ENCODE measurements around the gene MAGEA1.
"Not testable (repeated sequence)": the region's sequence is repeated elsewhere in the genome, so short reads cannot be mapped to it uniquely, and the experiment has no call there.

MAGEA1 gene

GRCh38 chrX:153179131-153179530 lies at the start of gene MAGEA1:
MAGEA1 (plus strand) TSS chrX:153179284; CDS start chrX:153182390, 3,106 bp downstream.
- TF ChIP-seq FOXA1 (IDR thresholded peaks at IDR 0.05) (no peak), CTBP1 (IDR thresholded peaks at IDR 0.05; ENCODE audit: borderline replicate concordance) (no peak), ARNT (IDR thresholded peaks at IDR 0.05) (no peak), ZNF384 (IDR thresholded peaks at IDR 0.05) (no peak), PKNOX1 (IDR thresholded peaks at IDR 0.05) (no peak), TARDBP (IDR thresholded peaks at IDR 0.05) (no peak), FOXK2 (IDR thresholded peaks at IDR 0.05) (no peak), SP1 (IDR thresholded peaks at IDR 0.05) (no peak), LEF1 (IDR thresholded peaks at IDR 0.05; ENCODE audit: borderline replicate concordance) (no peak), ELF4 (IDR thresholded peaks at IDR 0.05) (no peak), L3MBTL2 (conservative IDR thresholded peaks at IDR 0.05) (no peak), HDGF (IDR thresholded peaks at IDR 0.05; ENCODE audit: borderline replicate concordance) (no peak), NFRKB (IDR thresholded peaks at IDR 0.05) (no peak), BHLHE40 (IDR thresholded peaks at IDR 0.05; ENCODE audit: borderline replicate concordance) (no peak), SUZ12 (IDR thresholded peaks at IDR 0.05) (no peak), FOXM1 (IDR thresholded peaks at IDR 0.05; ENCODE audit: borderline replicate concordance) (no peak)
- ChIA-PET CTCF (no interaction called here), POLR2A (no interaction called here)
- no peak for DNase-seq (ENCODE audit: extremely low spot score)

GRCh38 chrX:153132924-153133323 lies 46.2 kb upstream of the MAGEA1 start:
- POLR2A ChIA-PET = not testable (repeated sequence)

GRCh38 chrX:153139074-153139473 lies 40.0 kb upstream of the MAGEA1 start:
- DNase-seq (ENCODE audit: extremely low spot score); CTCF ChIA-PET; POLR2A ChIA-PET: not testable (repeated sequence)

More at GRCh38 chrX:153132924-153133323, 46.2 kb upstream of the MAGEA1 start:
- CTCF ChIA-PET; DNase-seq (ENCODE audit: extremely low spot score): not testable (repeated sequence)

GRCh38 chrX:153146288-153146687 lies 32.8 kb upstream of the MAGEA1 start:
- DNase-seq (ENCODE audit: extremely low spot score); CTCF ChIA-PET; POLR2A ChIA-PET: not testable (repeated sequence)

GRCh38 chrX:153153516-153153915 lies 25.6 kb upstream of the MAGEA1 start:
- no peak for TF ChIP-seq SUZ12 (IDR thresholded peaks at IDR 0.05)
- TF ChIP-seq ARNT (IDR thresholded peaks at IDR 0.05) = no peak
- no peak for TF ChIP-seq FOXK2 (IDR thresholded peaks at IDR 0.05)
- no peak for TF ChIP-seq HDGF (IDR thresholded peaks at IDR 0.05; ENCODE audit: borderline replicate concordance)
- no peak for TF ChIP-seq BHLHE40 (IDR thresholded peaks at IDR 0.05; ENCODE audit: borderline replicate concordance)
- TF ChIP-seq ZNF384 (IDR thresholded peaks at IDR 0.05) = no peak
- TF ChIP-seq SP1 (IDR thresholded peaks at IDR 0.05) = no peak
- no peak for TF ChIP-seq TARDBP (IDR thresholded peaks at IDR 0.05)
- TF ChIP-seq FOXM1 (IDR thresholded peaks at IDR 0.05; ENCODE audit: borderline replicate concordance) = no peak
- no peak for DNase-seq (ENCODE audit: extremely low spot score)
- ChIA-PET CTCF (no interaction called here), POLR2A (no interaction called here)

GRCh38 chrX:153157450-153157849 lies 21.6 kb upstream of the MAGEA1 start:
- no peak for TF ChIP-seq TARDBP (IDR thresholded peaks at IDR 0.05)
- TF ChIP-seq SP1 (IDR thresholded peaks at IDR 0.05) = no peak
- POLR2A ChIA-PET = no interaction called here

GRCh38 chrX:153158319-153158718 lies 20.8 kb upstream of the MAGEA1 start:
- TF ChIP-seq FOXM1 (IDR thresholded peaks at IDR 0.05; ENCODE audit: borderline replicate concordance) (no peak), ARNT (IDR thresholded peaks at IDR 0.05) (no peak), LEF1 (IDR thresholded peaks at IDR 0.05; ENCODE audit: borderline replicate concordance) (no peak), SP1 (IDR thresholded peaks at IDR 0.05) (no peak), FOXA1 (IDR thresholded peaks at IDR 0.05) (no peak), NFRKB (IDR thresholded peaks at IDR 0.05) (no peak), FOXK2 (IDR thresholded peaks at IDR 0.05) (no peak), TARDBP (IDR thresholded peaks at IDR 0.05) (no peak), CTBP1 (IDR thresholded peaks at IDR 0.05; ENCODE audit: borderline replicate concordance) (no peak)
- ChIA-PET POLR2A (no interaction called here), CTCF (no interaction called here)
- DNase-seq (ENCODE audit: extremely low spot score) = no peak

More at GRCh38 chrX:153157450-153157849, 21.6 kb upstream of the MAGEA1 start:
- no peak for DNase-seq (ENCODE audit: extremely low spot score)
- CTCF ChIA-PET = no interaction called here

- ChIA-PET CTCF (no interaction called here), POLR2A (no interaction called here)
- no peak for DNase-seq (ENCODE audit: extremely low spot score)
- no peak for TF ChIP-seq L3MBTL2 (conservative IDR thresholded peaks at IDR 0.05)
- no peak for TF ChIP-seq FOXM1 (IDR thresholded peaks at IDR 0.05; ENCODE audit: borderline replicate concordance)
- no peak for TF ChIP-seq PKNOX1 (IDR thresholded peaks at IDR 0.05)
- TF ChIP-seq NFRKB (IDR thresholded peaks at IDR 0.05) = no peak
- no peak for TF ChIP-seq CTBP1 (IDR thresholded peaks at IDR 0.05; ENCODE audit: borderline replicate concordance)
- no peak for TF ChIP-seq LEF1 (IDR thresholded peaks at IDR 0.05; ENCODE audit: borderline replicate concordance)
- TF ChIP-seq BHLHE40 (IDR thresholded peaks at IDR 0.05; ENCODE audit: borderline replicate concordance) = no peak
- TF ChIP-seq ELF4 (IDR thresholded peaks at IDR 0.05) = no peak
- no peak for TF ChIP-seq ZNF384 (IDR thresholded peaks at IDR 0.05)
- no peak for TF ChIP-seq HDGF (IDR thresholded peaks at IDR 0.05; ENCODE audit: borderline replicate concordance)
- no peak for TF ChIP-seq SUZ12 (IDR thresholded peaks at IDR 0.05)
- TF ChIP-seq TARDBP (IDR thresholded peaks at IDR 0.05) = no peak
- no peak for TF ChIP-seq FOXK2 (IDR thresholded peaks at IDR 0.05)
- no peak for TF ChIP-seq FOXA1 (IDR thresholded peaks at IDR 0.05)
- no peak for TF ChIP-seq SP1 (IDR thresholded peaks at IDR 0.05)
- no peak for TF ChIP-seq ARNT (IDR thresholded peaks at IDR 0.05)
These were observed 17.1 kb upstream of the MAGEA1 start for GRCh38 chrX:153161952-153162351.

Data from HEK293T (cell line).